DOHH2 (cell line): Measurements from ENCODE around the gene OBP2B.

Experiments
- CTCF ChIP-seq: fragments of 200-600 bp; sonication (generic); IDR thresholded peaks from one replicate; pipeline ENCODE4 v1.5.1; 2014; ENCODE audit warnings: antibody characterized with exemption, mild to moderate bottlenecking, low read depth, low read length; ENCODE audit not compliant: poor library complexity, severe bottlenecking
- EZH2phosphoT487 ChIP-seq: fragments of 200-600 bp; sonication (generic); IDR thresholded peaks from 2 replicates; pipeline ENCODE4 v1.6.1; 2017; ENCODE audit warnings: borderline replicate concordance, mild to moderate bottlenecking, antibody characterized with exemption, low read length, moderate library complexity, mixed read lengths

DNA sequence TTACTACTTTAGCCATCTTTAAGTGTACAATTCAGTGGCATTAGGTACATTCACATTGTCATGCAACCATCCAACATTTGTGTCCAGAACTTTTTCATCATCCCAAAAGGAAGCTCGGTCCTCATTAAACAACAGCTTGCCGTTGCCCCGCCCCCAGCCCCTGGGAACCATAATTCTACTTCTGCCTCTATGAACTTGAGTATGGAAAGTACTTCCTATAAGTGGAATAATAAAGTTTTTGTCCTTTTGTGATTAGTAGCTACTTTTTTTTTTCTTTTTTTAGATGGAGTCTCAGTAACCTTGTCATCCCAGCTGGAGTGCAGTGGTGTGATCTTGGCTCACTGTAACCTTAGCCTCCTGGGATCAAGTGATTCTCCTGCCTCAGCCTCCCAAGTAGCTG is 50.4 kb downstream of the OBP2B start:
- TF ChIP-seq CTCF = no peak
- TF ChIP-seq EZH2phosphoT487 = no peak
